ENCODE measurements around the gene THSD4.

Gene THSD4

GRCh38 chr15:71194286-71194685 is 79.0 kb downstream of the THSD4 start:
- H3K4me3 ChIP-seq (ENCODE audit: low read depth in 1 of 5, low read length in 5 of 5): no peak overlapping the region
- H3K9me3 ChIP-seq (ENCODE audit: control insufficient read depth in 5 of 5, low read length in 5 of 5): no peaks in the 10 kb centered on the region
- H3K27ac ChIP-seq (ENCODE audit: low read depth, low read length): no peak overlapping the region

GRCh38 chr15:71195242-71195641 is 80.0 kb downstream of the THSD4 start:
- Histone ChIP-seq H3K27ac (ENCODE audit: low read depth, low read length) (no peak overlapping the region), H3K4me1 (ENCODE audit: control insufficient read depth in 5 of 5, insufficient read depth in 5 of 5, low read length in 5 of 5) (no peaks in the 10 kb centered on the region), H3K36me3 (ENCODE audit: control insufficient read depth in 5 of 5, insufficient read depth in 5 of 5, low read length in 5 of 5) (no peaks in the 10 kb centered on the region), H3K9ac (ENCODE audit: low read length in 5 of 5) (no peak overlapping the region), H3K9me3 (ENCODE audit: control insufficient read depth in 5 of 5, low read length in 5 of 5) (no peaks in the 10 kb centered on the region), H3K4me3 (ENCODE audit: low read depth in 1 of 5, low read length in 5 of 5) (no peak overlapping the region), H3K27me3 (ENCODE audit: control insufficient read depth in 5 of 5, insufficient read depth in 4 of 5, low read length in 5 of 5) (peaks cover 0 to 4% (median 3%) of the 10 kb centered on the region in 5 donors)

More at GRCh38 chr15:71194286-71194685, 79.0 kb downstream of the THSD4 start:
- Histone ChIP-seq H3K4me1 (ENCODE audit: control insufficient read depth in 5 of 5, insufficient read depth in 5 of 5, low read length in 5 of 5) (no peaks in the 10 kb centered on the region), H3K27me3 (ENCODE audit: control insufficient read depth in 5 of 5, insufficient read depth in 4 of 5, low read length in 5 of 5) (peaks cover 0 to 4% (median 3%) of the 10 kb centered on the region in 5 donors), H3K9ac (ENCODE audit: low read length in 5 of 5) (no peak overlapping the region), H3K36me3 (ENCODE audit: control insufficient read depth in 5 of 5, insufficient read depth in 5 of 5, low read length in 5 of 5) (no peaks in the 10 kb centered on the region)

GRCh38 chr15:71197620-71198019 is 82.3 kb downstream of the THSD4 start:
- no peaks in the 10 kb centered on the region for H3K36me3 ChIP-seq (ENCODE audit: control insufficient read depth in 5 of 5, insufficient read depth in 5 of 5, low read length in 5 of 5)
- peaks cover 0 to 4% (median 3%) of the 10 kb centered on the region in 5 donors for H3K27me3 ChIP-seq (ENCODE audit: control insufficient read depth in 5 of 5, insufficient read depth in 4 of 5, low read length in 5 of 5)
- H3K9me3 ChIP-seq (ENCODE audit: control insufficient read depth in 5 of 5, low read length in 5 of 5): no peaks in the 10 kb centered on the region
- H3K4me1 ChIP-seq (ENCODE audit: control insufficient read depth in 5 of 5, insufficient read depth in 5 of 5, low read length in 5 of 5): no peaks in the 10 kb centered on the region
- H3K27ac ChIP-seq (ENCODE audit: low read depth, low read length): no peak overlapping the region
- no peak overlapping the region for H3K9ac ChIP-seq (ENCODE audit: low read length in 5 of 5)
- no peak overlapping the region for H3K4me3 ChIP-seq (ENCODE audit: low read depth in 1 of 5, low read length in 5 of 5)

GRCh38 chr15:71198846-71199245 is 83.6 kb downstream of the THSD4 start:
- Histone ChIP-seq H3K4me3 (ENCODE audit: low read depth in 1 of 5, low read length in 5 of 5) (no peak overlapping the region), H3K27ac (ENCODE audit: low read depth, low read length) (no peak overlapping the region), H3K36me3 (ENCODE audit: control insufficient read depth in 5 of 5, insufficient read depth in 5 of 5, low read length in 5 of 5) (no peaks in the 10 kb centered on the region), H3K4me1 (ENCODE audit: control insufficient read depth in 5 of 5, insufficient read depth in 5 of 5, low read length in 5 of 5) (no peaks in the 10 kb centered on the region), H3K27me3 (ENCODE audit: control insufficient read depth in 5 of 5, insufficient read depth in 4 of 5, low read length in 5 of 5) (peaks cover 0 to 4% (median 3%) of the 10 kb centered on the region in 5 donors), H3K9me3 (ENCODE audit: control insufficient read depth in 5 of 5, low read length in 5 of 5) (no peaks in the 10 kb centered on the region), H3K9ac (ENCODE audit: low read length in 5 of 5) (no peak overlapping the region)

- H3K4me3 ChIP-seq (ENCODE audit: low read depth in 1 of 5, low read length in 5 of 5): no peak overlapping the region
- H3K27ac ChIP-seq (ENCODE audit: low read depth, low read length): no peak overlapping the region
- H3K9ac ChIP-seq (ENCODE audit: low read length in 5 of 5): no peak overlapping the region
- peaks cover 0 to 4% (median 3%) of the 10 kb centered on the region in 5 donors for H3K27me3 ChIP-seq (ENCODE audit: control insufficient read depth in 5 of 5, insufficient read depth in 4 of 5, low read length in 5 of 5)
- no peaks in the 10 kb centered on the region for H3K36me3 ChIP-seq (ENCODE audit: control insufficient read depth in 5 of 5, insufficient read depth in 5 of 5, low read length in 5 of 5)
- no peaks in the 10 kb centered on the region for H3K9me3 ChIP-seq (ENCODE audit: control insufficient read depth in 5 of 5, low read length in 5 of 5)
- no peaks in the 10 kb centered on the region for H3K4me1 ChIP-seq (ENCODE audit: control insufficient read depth in 5 of 5, insufficient read depth in 5 of 5, low read length in 5 of 5)
These were observed 84.4 kb downstream of the THSD4 start for GRCh38 chr15:71199384-71200351.

GRCh38 chr15:71201477-71201876 is 86.2 kb downstream of the THSD4 start:
- Histone ChIP-seq H3K27me3 (ENCODE audit: control insufficient read depth in 5 of 5, insufficient read depth in 4 of 5, low read length in 5 of 5) (peaks cover 0 to 4% (median 3%) of the 10 kb centered on the region in 5 donors), H3K27ac (ENCODE audit: low read depth, low read length) (no peak overlapping the region)

GRCh38 chr15:71202712-71203111 is 87.4 kb downstream of the THSD4 start:
- no peaks in the 10 kb centered on the region for H3K4me1 ChIP-seq (ENCODE audit: control insufficient read depth in 5 of 5, insufficient read depth in 5 of 5, low read length in 5 of 5)
- no peak overlapping the region for H3K27ac ChIP-seq (ENCODE audit: low read depth, low read length)
- H3K9ac ChIP-seq (ENCODE audit: low read length in 5 of 5): no peak overlapping the region
- peaks cover 0 to 4% (median under 1%) of the 10 kb centered on the region in 5 donors for H3K27me3 ChIP-seq (ENCODE audit: control insufficient read depth in 5 of 5, insufficient read depth in 4 of 5, low read length in 5 of 5)
- H3K36me3 ChIP-seq (ENCODE audit: control insufficient read depth in 5 of 5, insufficient read depth in 5 of 5, low read length in 5 of 5): no peaks in the 10 kb centered on the region
- H3K4me3 ChIP-seq (ENCODE audit: low read depth in 1 of 5, low read length in 5 of 5): no peak overlapping the region
- H3K9me3 ChIP-seq (ENCODE audit: control insufficient read depth in 5 of 5, low read length in 5 of 5): no peaks in the 10 kb centered on the region

More at GRCh38 chr15:71201477-71201876, 86.2 kb downstream of the THSD4 start:
- Histone ChIP-seq H3K4me3 (ENCODE audit: low read depth in 1 of 5, low read length in 5 of 5) (no peak overlapping the region), H3K36me3 (ENCODE audit: control insufficient read depth in 5 of 5, insufficient read depth in 5 of 5, low read length in 5 of 5) (no peaks in the 10 kb centered on the region), H3K9ac (ENCODE audit: low read length in 5 of 5) (no peak overlapping the region), H3K9me3 (ENCODE audit: control insufficient read depth in 5 of 5, low read length in 5 of 5) (no peaks in the 10 kb centered on the region), H3K4me1 (ENCODE audit: control insufficient read depth in 5 of 5, insufficient read depth in 5 of 5, low read length in 5 of 5) (no peaks in the 10 kb centered on the region)

- H3K4me3 ChIP-seq (ENCODE audit: low read depth in 1 of 5, low read length in 5 of 5): no peak overlapping the region
- no peaks in the 10 kb centered on the region for H3K4me1 ChIP-seq (ENCODE audit: control insufficient read depth in 5 of 5, insufficient read depth in 5 of 5, low read length in 5 of 5)
- peaks cover 0 to 3% (median 0%) of the 10 kb centered on the region in 5 donors for H3K27me3 ChIP-seq (ENCODE audit: control insufficient read depth in 5 of 5, insufficient read depth in 4 of 5, low read length in 5 of 5)
- no peak overlapping the region for H3K9ac ChIP-seq (ENCODE audit: low read length in 5 of 5)
- no peaks in the 10 kb centered on the region for H3K36me3 ChIP-seq (ENCODE audit: control insufficient read depth in 5 of 5, insufficient read depth in 5 of 5, low read length in 5 of 5)
- no peak overlapping the region for H3K27ac ChIP-seq (ENCODE audit: low read depth, low read length)
- H3K9me3 ChIP-seq (ENCODE audit: control insufficient read depth in 5 of 5, low read length in 5 of 5): no peaks in the 10 kb centered on the region
These were observed 88.6 kb downstream of the THSD4 start for GRCh38 chr15:71203586-71204474.

- Histone ChIP-seq H3K36me3 (ENCODE audit: control insufficient read depth in 5 of 5, insufficient read depth in 5 of 5, low read length in 5 of 5) (no peaks in the 10 kb centered on the region), H3K4me1 (ENCODE audit: control insufficient read depth in 5 of 5, insufficient read depth in 5 of 5, low read length in 5 of 5) (no peaks in the 10 kb centered on the region), H3K27me3 (ENCODE audit: control insufficient read depth in 5 of 5, insufficient read depth in 4 of 5, low read length in 5 of 5) (peaks cover 0 to 3% (median 0%) of the 10 kb centered on the region in 5 donors), H3K9me3 (ENCODE audit: control insufficient read depth in 5 of 5, low read length in 5 of 5) (no peaks in the 10 kb centered on the region), H3K27ac (ENCODE audit: low read depth, low read length) (no peak overlapping the region), H3K9ac (ENCODE audit: low read length in 5 of 5) (no peak overlapping the region), H3K4me3 (ENCODE audit: low read depth in 1 of 5, low read length in 5 of 5) (no peak overlapping the region)
These were observed 91.9 kb downstream of the THSD4 start for GRCh38 chr15:71207141-71207540.
